Osteocyte (in vitro differentiated cells): ENCODE data around the gene TSPAN31. TPM values are rescaled to one million over a fixed set of nuclear protein-coding genes. Genes with fewer than 3 reads are reported as not detected.

Experiments used
- DNase-seq: peaks from one replicate; pipeline ENCODE4 v3.0.0; 2021; ENCODE audit warnings: mixed read lengths; ENCODE audit not compliant: unreplicated experiment; ENCODE audit errors: extremely low spot score
- H3K27ac Mint-ChIP-seq: one replicate; pipeline ENCODE4 v1.8.0; 2021; ENCODE audit warnings: mild to moderate bottlenecking, mixed read lengths; ENCODE audit not compliant: unreplicated experiment
- H3K27me3 Mint-ChIP-seq: one replicate; pipeline ENCODE4 v1.8.0; 2021; ENCODE audit warnings: mixed read lengths; ENCODE audit not compliant: unreplicated experiment
- H3K36me3 Mint-ChIP-seq: one replicate; pipeline ENCODE4 v1.8.0; 2021; ENCODE audit warnings: mixed read lengths; ENCODE audit not compliant: unreplicated experiment
- H3K4me1 Mint-ChIP-seq: one replicate; pipeline ENCODE4 v1.8.0; 2021; ENCODE audit warnings: mixed read lengths; ENCODE audit not compliant: unreplicated experiment
- H3K4me3 Mint-ChIP-seq: one replicate; pipeline ENCODE4 v1.8.0; 2021; ENCODE audit warnings: mild to moderate bottlenecking, moderate library complexity, mixed read lengths; ENCODE audit not compliant: unreplicated experiment
- H3K9me3 Mint-ChIP-seq: one replicate; pipeline ENCODE4 v1.8.0; 2021; ENCODE audit warnings: mixed read lengths; ENCODE audit not compliant: unreplicated experiment
- total RNA-seq: library from RNA; stranded (reverse); gene quantifications from 2 replicates; pipeline ENCODE4 v1.2.1, GENCODE V29; 2021
- TF ChIP-seq, protein P1 (sequence below): fragments of 200-600 bp; sonication (generic); IDR thresholded peaks from 2 replicates; pipeline ENCODE4 v1.5.0; 2021; ENCODE audit warnings: antibody characterized with exemption, mild to moderate bottlenecking, moderate library complexity

Gene TSPAN31
- total RNA-seq, 1 donor from 2014 or later: 36.2 TPM

DNA sequence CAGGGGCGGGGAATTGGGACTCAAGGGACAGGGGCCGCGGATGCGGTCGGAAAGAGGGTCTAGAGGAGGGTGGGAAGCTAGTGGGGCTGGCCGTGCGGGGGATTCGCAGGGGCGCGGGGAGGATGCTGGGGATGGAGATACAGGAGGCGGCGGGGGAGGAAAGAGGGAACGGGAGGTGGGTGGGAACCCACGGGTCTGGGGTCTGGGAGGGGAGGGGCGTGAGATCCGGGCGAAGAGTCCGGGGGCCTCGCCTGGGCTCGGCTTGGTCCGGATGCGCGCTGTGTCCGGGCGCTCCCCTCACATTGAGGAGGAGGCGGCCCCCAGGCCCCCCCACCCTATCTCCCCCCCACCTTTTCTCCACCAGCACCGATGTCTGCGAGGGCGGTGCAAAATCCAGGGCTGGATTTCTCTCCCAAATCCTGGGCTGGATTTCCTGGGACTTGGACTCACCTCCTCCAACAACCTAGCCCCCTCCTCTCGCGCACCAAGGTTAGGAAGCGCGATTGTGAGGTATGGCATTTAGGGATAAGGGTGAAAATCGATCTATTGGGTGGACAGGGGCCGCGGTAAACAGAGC lies 6.1 kb upstream of the TSPAN31 start, which contains the start of gene AGAP2:
Gene AGAP2 (minus strand): TSS at position 82 of the 577 bp plus-strand sequence. CDS start 496 bp downstream, outside the sequence.
- Mint-ChIP-seq H3K9me3 (no peaks in the 10 kb centered on the region), H3K27me3 (peaks cover 65% of the 10 kb centered on the region), H3K27ac (no peak within 1 kb of the TSS), H3K4me3 (peak within 1 kb of the TSS; percentile 69), H3K4me1 (peaks cover 26% of the 10 kb centered on the region), H3K36me3 (no peaks in the 10 kb centered on the region)
- DNase-seq: no peak
- TF ChIP-seq, protein P1, sequence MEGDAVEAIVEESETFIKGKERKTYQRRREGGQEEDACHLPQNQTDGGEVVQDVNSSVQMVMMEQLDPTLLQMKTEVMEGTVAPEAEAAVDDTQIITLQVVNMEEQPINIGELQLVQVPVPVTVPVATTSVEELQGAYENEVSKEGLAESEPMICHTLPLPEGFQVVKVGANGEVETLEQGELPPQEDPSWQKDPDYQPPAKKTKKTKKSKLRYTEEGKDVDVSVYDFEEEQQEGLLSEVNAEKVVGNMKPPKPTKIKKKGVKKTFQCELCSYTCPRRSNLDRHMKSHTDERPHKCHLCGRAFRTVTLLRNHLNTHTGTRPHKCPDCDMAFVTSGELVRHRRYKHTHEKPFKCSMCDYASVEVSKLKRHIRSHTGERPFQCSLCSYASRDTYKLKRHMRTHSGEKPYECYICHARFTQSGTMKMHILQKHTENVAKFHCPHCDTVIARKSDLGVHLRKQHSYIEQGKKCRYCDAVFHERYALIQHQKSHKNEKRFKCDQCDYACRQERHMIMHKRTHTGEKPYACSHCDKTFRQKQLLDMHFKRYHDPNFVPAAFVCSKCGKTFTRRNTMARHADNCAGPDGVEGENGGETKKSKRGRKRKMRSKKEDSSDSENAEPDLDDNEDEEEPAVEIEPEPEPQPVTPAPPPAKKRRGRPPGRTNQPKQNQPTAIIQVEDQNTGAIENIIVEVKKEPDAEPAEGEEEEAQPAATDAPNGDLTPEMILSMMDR: no peak

DNA sequence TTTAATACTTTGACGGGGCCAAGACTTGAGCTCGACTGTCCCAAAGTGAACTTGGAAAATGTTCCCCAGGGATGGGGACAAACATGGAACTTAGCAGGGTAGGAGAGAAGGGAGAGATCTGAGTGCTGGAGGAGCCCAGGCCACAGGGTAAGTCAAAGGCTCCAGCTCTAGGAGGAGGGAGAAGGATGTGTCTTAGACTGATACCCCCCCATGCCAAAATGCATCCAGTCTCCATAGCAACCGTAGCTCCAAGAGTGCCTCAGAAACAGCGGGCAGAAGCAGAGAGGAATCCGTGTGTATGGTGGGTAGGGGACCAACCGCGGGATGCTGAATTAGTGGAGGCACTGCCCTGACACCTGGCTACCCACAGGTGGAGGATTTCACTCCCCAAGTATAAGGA lies 5.5 kb upstream of the TSPAN31 start:
- H3K4me1 Mint-ChIP-seq: peaks cover 31% of the 10 kb centered on the region
- peak overlapping the region; percentile 69 for H3K4me3 Mint-ChIP-seq
- no peaks in the 10 kb centered on the region for H3K36me3 Mint-ChIP-seq
- H3K27ac Mint-ChIP-seq: no peak overlapping the region
- TF ChIP-seq, protein P1: no peak
- H3K27me3 Mint-ChIP-seq: peaks cover 58% of the 10 kb centered on the region
- DNase-seq: no peak
- H3K9me3 Mint-ChIP-seq: no peaks in the 10 kb centered on the region

DNA sequence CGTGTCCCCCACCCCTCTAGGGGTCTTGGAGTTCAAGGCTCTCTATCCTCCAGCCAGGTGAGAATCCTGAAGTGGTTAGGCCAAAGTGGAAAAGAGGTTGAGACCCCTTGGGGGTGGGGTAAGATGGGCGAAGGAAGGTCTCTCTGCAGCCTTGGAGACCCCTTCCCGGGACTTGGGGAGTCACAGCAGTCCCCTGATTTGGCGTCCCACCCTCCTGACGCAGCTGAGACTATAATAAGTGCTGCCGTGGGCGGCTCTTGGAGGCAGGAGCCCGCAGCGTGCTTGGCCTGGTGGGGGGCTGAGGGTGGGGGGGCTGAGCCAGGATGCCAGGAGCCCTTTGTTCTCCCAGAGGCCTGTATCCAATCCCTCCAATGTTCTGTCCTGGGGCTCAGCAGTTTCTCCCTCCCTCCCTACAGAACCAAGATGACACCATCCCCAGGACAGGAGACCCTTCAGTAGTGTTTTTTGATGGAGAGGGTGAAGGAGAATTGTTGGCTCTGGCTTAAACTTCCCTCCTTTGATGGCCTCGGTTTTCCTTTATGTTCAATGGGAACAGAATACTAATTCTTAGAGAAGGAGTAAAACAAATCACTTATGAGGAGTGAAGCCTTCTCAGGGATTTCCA lies 4.8 kb upstream of the TSPAN31 start:
- TF ChIP-seq, protein P1: no peak
- Mint-ChIP-seq H3K4me1 (peaks cover 30% of the 10 kb centered on the region), H3K4me3 (no peak overlapping the region), H3K9me3 (no peaks in the 10 kb centered on the region), H3K27me3 (peaks cover 52% of the 10 kb centered on the region), H3K36me3 (no peaks in the 10 kb centered on the region), H3K27ac (no peak overlapping the region)
- DNase-seq: no peak

DNA sequence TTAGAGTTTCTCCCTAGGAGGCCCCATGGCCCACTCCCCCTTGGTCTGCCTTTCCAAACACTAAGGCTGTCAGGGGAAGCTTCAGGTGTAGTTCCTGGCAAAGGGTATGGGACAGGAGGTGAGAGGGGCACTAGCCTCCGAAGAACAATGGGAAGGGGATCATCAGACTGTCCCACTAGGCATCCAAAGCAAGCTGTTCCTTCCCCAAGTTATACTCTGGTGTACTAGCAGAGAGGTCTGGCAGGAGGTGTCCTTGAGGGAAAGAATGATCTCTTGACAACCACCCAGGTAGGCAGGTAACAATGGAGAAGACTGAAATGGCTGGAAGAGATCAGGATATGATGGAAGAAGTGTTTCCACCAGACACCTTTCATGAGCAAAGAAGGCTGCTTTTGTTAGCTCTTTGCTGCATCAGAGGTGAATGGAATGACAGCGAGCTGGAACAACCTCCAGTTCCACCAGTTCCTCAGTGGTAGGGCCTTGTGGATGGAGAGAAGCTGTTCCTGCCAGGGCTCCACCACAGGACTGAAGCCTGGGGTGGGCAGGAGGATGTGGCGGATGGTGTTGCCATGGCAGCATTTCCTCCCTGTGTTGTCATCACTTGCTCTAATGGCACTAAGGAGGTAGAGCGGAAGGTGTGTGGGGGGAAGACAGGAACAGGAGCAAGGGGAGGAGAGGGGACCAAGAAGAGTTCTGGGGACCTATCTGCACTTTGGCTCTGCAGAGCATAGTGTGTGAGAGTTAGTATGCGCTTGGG lies 4.0 kb upstream of the TSPAN31 start:
- TF ChIP-seq, protein P1: no peak
- DNase-seq: no peak
- no peak overlapping the region for H3K4me3 Mint-ChIP-seq
- peaks cover 29% of the 10 kb centered on the region for H3K4me1 Mint-ChIP-seq
- no peaks in the 10 kb centered on the region for H3K36me3 Mint-ChIP-seq
- H3K9me3 Mint-ChIP-seq: no peaks in the 10 kb centered on the region
- H3K27me3 Mint-ChIP-seq: peaks cover 46% of the 10 kb centered on the region
- H3K27ac Mint-ChIP-seq: no peak overlapping the region

DNA sequence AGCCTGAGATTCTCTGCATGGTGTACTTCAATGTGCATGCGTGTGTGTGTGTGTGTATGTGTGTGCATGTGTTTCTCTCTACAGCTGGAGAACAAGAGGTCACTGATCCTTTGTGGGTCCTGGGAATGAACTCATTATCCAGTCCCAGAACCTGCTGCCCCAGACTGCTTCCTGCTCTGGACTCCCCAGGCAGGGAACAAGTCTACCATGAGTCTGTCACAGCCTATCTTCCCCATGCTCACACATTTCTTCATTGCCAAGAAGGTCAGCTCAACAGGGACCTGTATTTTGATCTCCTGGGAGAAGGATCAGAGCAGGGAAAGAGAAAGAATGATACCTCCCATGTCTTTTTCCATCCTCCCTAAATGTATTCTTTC lies 3.4 kb upstream of the TSPAN31 start:
- peaks cover 4% of the 10 kb centered on the region for H3K36me3 Mint-ChIP-seq
- H3K4me1 Mint-ChIP-seq: peaks cover 30% of the 10 kb centered on the region
- no peak for DNase-seq
- TF ChIP-seq, protein P1: no peak
- no peak overlapping the region for H3K27ac Mint-ChIP-seq
- H3K9me3 Mint-ChIP-seq: no peaks in the 10 kb centered on the region
- H3K27me3 Mint-ChIP-seq: peaks cover 42% of the 10 kb centered on the region
- H3K4me3 Mint-ChIP-seq: no peak overlapping the region
